Measurements from ENCODE around the gene ZFAND2A. TPM values are rescaled to one million over a fixed set of nuclear protein-coding genes. Genes with fewer than 3 reads are reported as not detected.

The ZFAND2A gene
- total RNA-seq, 1 experiment from 2014 or later: 14.5 TPM

DNA sequence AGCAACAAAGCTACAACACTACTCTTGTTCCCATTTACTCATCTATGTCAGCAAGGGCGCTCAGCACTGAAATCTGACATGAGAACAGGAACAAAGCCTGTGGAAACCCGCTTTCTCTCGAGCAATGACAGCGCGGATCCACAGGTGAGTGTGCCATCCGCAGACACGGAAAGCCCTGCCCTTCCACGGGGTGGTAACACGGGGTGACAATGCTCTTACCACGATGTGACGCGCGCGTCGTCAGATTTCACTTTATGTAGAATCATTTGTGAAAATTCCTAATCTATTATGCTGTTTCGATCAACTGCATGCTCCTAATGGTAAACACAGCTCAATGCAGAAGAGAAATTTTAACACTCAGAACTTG, 34.4 kb downstream of the ZFAND2A start:
- ChIA-PET POLR2A (no interaction called here), CTCF (interaction anchor here (2.5 to 3.2 kb wide), 5 partner anchors 14 to 133 kb away, joined by 13 to 39 read pairs (median 22); a partner anchor contains a TSS)
- Mint-ChIP-seq H3K27ac (0 out of 2 replicates have a peak overlapping the region, but pooled peaks have one; percentile 23), H3K27me3 (ENCODE audit: low read depth) (no peaks in the 10 kb centered on the region), H3K4me3 (no peak overlapping the region), H3K4me1 (peaks cover 8% of the 10 kb centered on the region), H3K9me3 (no peaks in the 10 kb centered on the region), H3K36me3 (peaks cover 24% of the 10 kb centered on the region)
- TF ChIP-seq CREM (CRISPR knock-in tag; IDR thresholded peaks at IDR 0.05): no peak
- TF ChIP-seq RORB (CRISPR knock-in tag; IDR thresholded peaks at IDR 0.05): no peak
- TF ChIP-seq ZNF263 (CRISPR knock-in tag; IDR thresholded peaks at IDR 0.05; ENCODE audit: low read depth): no peak
- TF ChIP-seq, protein P1, sequence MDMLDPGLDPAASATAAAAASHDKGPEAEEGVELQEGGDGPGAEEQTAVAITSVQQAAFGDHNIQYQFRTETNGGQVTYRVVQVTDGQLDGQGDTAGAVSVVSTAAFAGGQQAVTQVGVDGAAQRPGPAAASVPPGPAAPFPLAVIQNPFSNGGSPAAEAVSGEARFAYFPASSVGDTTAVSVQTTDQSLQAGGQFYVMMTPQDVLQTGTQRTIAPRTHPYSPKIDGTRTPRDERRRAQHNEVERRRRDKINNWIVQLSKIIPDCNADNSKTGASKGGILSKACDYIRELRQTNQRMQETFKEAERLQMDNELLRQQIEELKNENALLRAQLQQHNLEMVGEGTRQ (CRISPR knock-in tag; IDR thresholded peaks at IDR 0.05): no peak
- TF ChIP-seq NFATC4 (CRISPR knock-in tag; IDR thresholded peaks at IDR 0.05): no peak
- TF ChIP-seq ZBTB21 (CRISPR knock-in tag; IDR thresholded peaks at IDR 0.05; ENCODE audit: borderline replicate concordance): no peak
- TF ChIP-seq ZNF121 (CRISPR knock-in tag; IDR thresholded peaks at IDR 0.05): no peak
- TF ChIP-seq, protein P2, sequence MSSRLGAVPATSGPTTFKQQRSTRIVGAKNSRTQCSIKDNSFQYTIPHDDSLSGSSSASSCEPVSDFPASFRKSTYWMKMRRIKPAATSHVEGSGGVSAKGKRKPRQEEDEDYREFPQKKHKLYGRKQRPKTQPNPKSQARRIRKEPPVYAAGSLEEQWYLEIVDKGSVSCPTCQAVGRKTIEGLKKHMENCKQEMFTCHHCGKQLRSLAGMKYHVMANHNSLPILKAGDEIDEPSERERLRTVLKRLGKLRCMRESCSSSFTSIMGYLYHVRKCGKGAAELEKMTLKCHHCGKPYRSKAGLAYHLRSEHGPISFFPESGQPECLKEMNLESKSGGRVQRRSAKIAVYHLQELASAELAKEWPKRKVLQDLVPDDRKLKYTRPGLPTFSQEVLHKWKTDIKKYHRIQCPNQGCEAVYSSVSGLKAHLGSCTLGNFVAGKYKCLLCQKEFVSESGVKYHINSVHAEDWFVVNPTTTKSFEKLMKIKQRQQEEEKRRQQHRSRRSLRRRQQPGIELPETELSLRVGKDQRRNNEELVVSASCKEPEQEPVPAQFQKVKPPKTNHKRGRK (CRISPR knock-in tag; IDR thresholded peaks at IDR 0.05; ENCODE audit: borderline replicate concordance): no peak
- TF ChIP-seq E2F1 (CRISPR knock-in tag; IDR thresholded peaks at IDR 0.05): no peak
- TF ChIP-seq, protein P3, sequence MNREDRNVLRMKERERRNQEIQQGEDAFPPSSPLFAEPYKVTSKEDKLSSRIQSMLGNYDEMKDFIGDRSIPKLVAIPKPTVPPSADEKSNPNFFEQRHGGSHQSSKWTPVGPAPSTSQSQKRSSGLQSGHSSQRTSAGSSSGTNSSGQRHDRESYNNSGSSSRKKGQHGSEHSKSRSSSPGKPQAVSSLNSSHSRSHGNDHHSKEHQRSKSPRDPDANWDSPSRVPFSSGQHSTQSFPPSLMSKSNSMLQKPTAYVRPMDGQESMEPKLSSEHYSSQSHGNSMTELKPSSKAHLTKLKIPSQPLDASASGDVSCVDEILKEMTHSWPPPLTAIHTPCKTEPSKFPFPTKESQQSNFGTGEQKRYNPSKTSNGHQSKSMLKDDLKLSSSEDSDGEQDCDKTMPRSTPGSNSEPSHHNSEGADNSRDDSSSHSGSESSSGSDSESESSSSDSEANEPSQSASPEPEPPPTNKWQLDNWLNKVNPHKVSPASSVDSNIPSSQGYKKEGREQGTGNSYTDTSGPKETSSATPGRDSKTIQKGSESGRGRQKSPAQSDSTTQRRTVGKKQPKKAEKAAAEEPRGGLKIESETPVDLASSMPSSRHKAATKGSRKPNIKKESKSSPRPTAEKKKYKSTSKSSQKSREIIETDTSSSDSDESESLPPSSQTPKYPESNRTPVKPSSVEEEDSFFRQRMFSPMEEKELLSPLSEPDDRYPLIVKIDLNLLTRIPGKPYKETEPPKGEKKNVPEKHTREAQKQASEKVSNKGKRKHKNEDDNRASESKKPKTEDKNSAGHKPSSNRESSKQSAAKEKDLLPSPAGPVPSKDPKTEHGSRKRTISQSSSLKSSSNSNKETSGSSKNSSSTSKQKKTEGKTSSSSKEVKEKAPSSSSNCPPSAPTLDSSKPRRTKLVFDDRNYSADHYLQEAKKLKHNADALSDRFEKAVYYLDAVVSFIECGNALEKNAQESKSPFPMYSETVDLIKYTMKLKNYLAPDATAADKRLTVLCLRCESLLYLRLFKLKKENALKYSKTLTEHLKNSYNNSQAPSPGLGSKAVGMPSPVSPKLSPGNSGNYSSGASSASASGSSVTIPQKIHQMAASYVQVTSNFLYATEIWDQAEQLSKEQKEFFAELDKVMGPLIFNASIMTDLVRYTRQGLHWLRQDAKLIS (CRISPR knock-in tag; IDR thresholded peaks at IDR 0.05; ENCODE audit: borderline replicate concordance): no peak
- no peak for TF ChIP-seq HMGXB4 (CRISPR knock-in tag; IDR thresholded peaks at IDR 0.05)
- TF ChIP-seq TCF7 (CRISPR knock-in tag; IDR thresholded peaks at IDR 0.05; ENCODE audit: low read depth): no peak
- no peak for TF ChIP-seq NR3C1 (CRISPR knock-in tag; conservative IDR thresholded peaks at IDR 0.05; ENCODE audit: low read depth)
- TF ChIP-seq, protein P4, sequence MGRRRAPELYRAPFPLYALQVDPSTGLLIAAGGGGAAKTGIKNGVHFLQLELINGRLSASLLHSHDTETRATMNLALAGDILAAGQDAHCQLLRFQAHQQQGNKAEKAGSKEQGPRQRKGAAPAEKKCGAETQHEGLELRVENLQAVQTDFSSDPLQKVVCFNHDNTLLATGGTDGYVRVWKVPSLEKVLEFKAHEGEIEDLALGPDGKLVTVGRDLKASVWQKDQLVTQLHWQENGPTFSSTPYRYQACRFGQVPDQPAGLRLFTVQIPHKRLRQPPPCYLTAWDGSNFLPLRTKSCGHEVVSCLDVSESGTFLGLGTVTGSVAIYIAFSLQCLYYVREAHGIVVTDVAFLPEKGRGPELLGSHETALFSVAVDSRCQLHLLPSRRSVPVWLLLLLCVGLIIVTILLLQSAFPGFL (CRISPR knock-in tag; IDR thresholded peaks at IDR 0.05; ENCODE audit: borderline replicate concordance): no peak
- TF ChIP-seq ELF4 (CRISPR knock-in tag; IDR thresholded peaks at IDR 0.05; ENCODE audit: low read depth): no peak
- no peak for TF ChIP-seq CBFB (CRISPR knock-in tag; IDR thresholded peaks at IDR 0.05; ENCODE audit: low read depth)
- no peak for TF ChIP-seq ATF3 (CRISPR knock-in tag; conservative IDR thresholded peaks at IDR 0.05)
- TF ChIP-seq ZNF423 (CRISPR knock-in tag; IDR thresholded peaks at IDR 0.05): no peak
- TF ChIP-seq USF1 (CRISPR knock-in tag; IDR thresholded peaks at IDR 0.05): no peak
- DNase-seq (ENCODE audit: low spot score): no peak
- ATAC-seq: no peak

Data from WTC11 (cell line).